Astrocyte (in vitro differentiated cells and primary cell): ENCODE results near the gene CPXM2. TPM values are rescaled to one million over a fixed set of nuclear protein-coding genes. Genes with fewer than 3 reads are reported as not detected.

ENCODE experiments used
- DNase-seq: peaks from one replicate; pipeline ENCODE4 v3.0.0-alpha.2; 2010; ENCODE audit warnings: low read depth
- FAIRE-seq: peaks from 2 replicates; lab custom pipeline; 2011; peaks lifted over from hg19 to GRCh38; lab: Jason Lieb, UNC
- H2AFZ ChIP-seq: 2 replicates; pipeline ENCODE4 v1.6.0; 2012; ENCODE audit warnings: low read depth, low read length, inconsistent platforms
- H3K27ac ChIP-seq: 2 replicates; pipeline ENCODE4 v1.5.1; 2011; ENCODE audit warnings: low read depth, low read length, inconsistent platforms
- H3K27me3 ChIP-seq: 2 replicates; pipeline ENCODE4 v1.6.0; 2011; ENCODE audit warnings: low read length, inconsistent platforms; ENCODE audit not compliant: insufficient read depth
- H3K36me3 ChIP-seq: 2 replicates; pipeline ENCODE4 v1.5.1; 2011; ENCODE audit warnings: low read length, inconsistent platforms; ENCODE audit not compliant: insufficient read depth
- H3K4me1 ChIP-seq: 2 replicates; pipeline ENCODE4 v1.5.1; 2011; ENCODE audit warnings: low read length, inconsistent platforms; ENCODE audit not compliant: insufficient read depth
- H3K4me2 ChIP-seq: 2 replicates; pipeline ENCODE4 v1.6.0; 2012; ENCODE audit warnings: low read length, inconsistent platforms
- H3K4me3 ChIP-seq: 2 replicates; pipeline ENCODE4 v1.5.1; 2011; ENCODE audit warnings: low read depth, mild to moderate bottlenecking, low read length, inconsistent platforms; ENCODE audit not compliant: insufficient read depth
- H3K79me2 ChIP-seq: 2 replicates; pipeline ENCODE4 v1.6.0; 2012; ENCODE audit warnings: mild to moderate bottlenecking, low read length, inconsistent platforms; ENCODE audit not compliant: insufficient read depth
- H3K9ac ChIP-seq: 2 replicates; pipeline ENCODE4 v1.6.0; 2012; ENCODE audit warnings: mild to moderate bottlenecking, low read length, inconsistent platforms
- H3K9me3 ChIP-seq: 2 replicates; pipeline ENCODE4 v1.5.1; 2012; ENCODE audit warnings: low read depth, mild to moderate bottlenecking, low read length, inconsistent platforms; ENCODE audit not compliant: insufficient read depth
- H4K20me1 ChIP-seq: 2 replicates; pipeline ENCODE4 v1.6.0; 2012; ENCODE audit warnings: low read length, inconsistent platforms; ENCODE audit not compliant: insufficient read depth
- H3K27ac Mint-ChIP-seq: one replicate; pipeline ENCODE4 v1.8.0; 2021; ENCODE audit warnings: mild to moderate bottlenecking, mixed read lengths; ENCODE audit not compliant: unreplicated experiment
- H3K27me3 Mint-ChIP-seq: one replicate; pipeline ENCODE4 v1.8.0; 2021; ENCODE audit warnings: low read depth, mixed read lengths; ENCODE audit not compliant: unreplicated experiment
- H3K36me3 Mint-ChIP-seq: one replicate; pipeline ENCODE4 v1.8.0; 2021; ENCODE audit warnings: low read depth, mixed read lengths; ENCODE audit not compliant: unreplicated experiment
- H3K4me1 Mint-ChIP-seq: one replicate; pipeline ENCODE4 v1.8.0; 2021; ENCODE audit warnings: low read depth, mixed read lengths; ENCODE audit not compliant: unreplicated experiment
- H3K4me3 Mint-ChIP-seq: one replicate; pipeline ENCODE4 v1.8.0; 2021; ENCODE audit warnings: mild to moderate bottlenecking, moderate library complexity, mixed read lengths; ENCODE audit not compliant: unreplicated experiment
- H3K9me3 Mint-ChIP-seq: one replicate; pipeline ENCODE4 v1.8.0; 2021; ENCODE audit warnings: mild to moderate bottlenecking, mixed read lengths; ENCODE audit not compliant: unreplicated experiment
- EZH2 ChIP-seq: IDR thresholded peaks from 2 replicates; pipeline ENCODE4 v1.6.1; 2012; ENCODE audit warnings: mild to moderate bottlenecking, low read length, inconsistent platforms; ENCODE audit not compliant: insufficient read depth
- total RNA-seq: library from RNA; stranded (reverse); gene quantifications from 2 replicates; pipeline ENCODE4 v1.2.1, GENCODE V29; 2021
- TF ChIP-seq, protein P1 (sequence below): IDR thresholded peaks from 2 replicates; pipeline ENCODE4 v1.5.1; 2011; ENCODE audit warnings: low read depth, mild to moderate bottlenecking, inconsistent platforms, low read length, moderate library complexity; ENCODE audit not compliant: insufficient read depth

CPXM2 gene
- total RNA-seq, 1 donor from 2014 or later: 5.2 TPM

GRCh38 chr10:123786306-123786705, 105.3 kb downstream of the CPXM2 start:
- H2AFZ ChIP-seq: no peak overlapping the region
- no peaks in the 10 kb centered on the region for H3K9me3 ChIP-seq
- DNase-seq (no peak), FAIRE-seq (no peak)
- no peaks in the 10 kb centered on the region for H4K20me1 ChIP-seq
- peaks cover 26% of the 10 kb centered on the region for H3K27me3 Mint-ChIP-seq
- H3K27ac ChIP-seq: no peak overlapping the region
- TF ChIP-seq, protein P1, sequence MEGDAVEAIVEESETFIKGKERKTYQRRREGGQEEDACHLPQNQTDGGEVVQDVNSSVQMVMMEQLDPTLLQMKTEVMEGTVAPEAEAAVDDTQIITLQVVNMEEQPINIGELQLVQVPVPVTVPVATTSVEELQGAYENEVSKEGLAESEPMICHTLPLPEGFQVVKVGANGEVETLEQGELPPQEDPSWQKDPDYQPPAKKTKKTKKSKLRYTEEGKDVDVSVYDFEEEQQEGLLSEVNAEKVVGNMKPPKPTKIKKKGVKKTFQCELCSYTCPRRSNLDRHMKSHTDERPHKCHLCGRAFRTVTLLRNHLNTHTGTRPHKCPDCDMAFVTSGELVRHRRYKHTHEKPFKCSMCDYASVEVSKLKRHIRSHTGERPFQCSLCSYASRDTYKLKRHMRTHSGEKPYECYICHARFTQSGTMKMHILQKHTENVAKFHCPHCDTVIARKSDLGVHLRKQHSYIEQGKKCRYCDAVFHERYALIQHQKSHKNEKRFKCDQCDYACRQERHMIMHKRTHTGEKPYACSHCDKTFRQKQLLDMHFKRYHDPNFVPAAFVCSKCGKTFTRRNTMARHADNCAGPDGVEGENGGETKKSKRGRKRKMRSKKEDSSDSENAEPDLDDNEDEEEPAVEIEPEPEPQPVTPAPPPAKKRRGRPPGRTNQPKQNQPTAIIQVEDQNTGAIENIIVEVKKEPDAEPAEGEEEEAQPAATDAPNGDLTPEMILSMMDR: no peak
- TF ChIP-seq EZH2: no peak
- H3K36me3 ChIP-seq: no peaks in the 10 kb centered on the region
- H3K9ac ChIP-seq: no peak overlapping the region
- H3K27ac Mint-ChIP-seq: no peak overlapping the region
- H3K4me3 Mint-ChIP-seq: no peak overlapping the region
- H3K4me1 Mint-ChIP-seq: peaks cover 9% of the 10 kb centered on the region
- H3K36me3 Mint-ChIP-seq: peaks cover 10% of the 10 kb centered on the region
- no peaks in the 10 kb centered on the region for H3K79me2 ChIP-seq
- H3K9me3 Mint-ChIP-seq: peaks cover 11% of the 10 kb centered on the region
- no peak overlapping the region for H3K4me2 ChIP-seq
- H3K4me3 ChIP-seq: no peak overlapping the region
- no peaks in the 10 kb centered on the region for H3K4me1 ChIP-seq
- no peaks in the 10 kb centered on the region for H3K27me3 ChIP-seq

GRCh38 chr10:123784646-123785045, 107.0 kb downstream of the CPXM2 start:
- Mint-ChIP-seq H3K4me1 (peaks cover 9% of the 10 kb centered on the region), H3K4me3 (no peak overlapping the region)
- no peaks in the 10 kb centered on the region for H3K9me3 ChIP-seq

DNA sequence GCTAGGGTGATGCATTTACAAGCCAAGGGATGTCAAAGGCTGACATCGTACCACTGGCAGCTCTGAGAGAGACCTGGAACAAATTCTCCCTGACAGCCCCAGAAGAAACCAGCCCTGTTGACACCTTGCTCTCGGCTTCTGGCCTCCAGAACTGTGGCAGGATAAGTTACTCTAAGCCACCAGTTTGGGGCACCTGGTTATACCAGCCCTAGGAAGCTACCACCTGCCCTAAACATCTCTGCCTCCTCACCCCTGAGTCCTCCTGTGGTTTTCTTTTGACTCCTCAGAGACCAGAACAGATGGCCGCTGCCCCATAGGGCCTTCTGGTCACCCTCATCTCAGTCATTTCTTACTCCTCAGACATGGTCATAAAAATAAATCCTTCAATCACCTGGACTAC, 107.4 kb downstream of the CPXM2 start:
- Mint-ChIP-seq H3K4me1 (peaks cover 9% of the 10 kb centered on the region), H3K36me3 (peaks cover 5% of the 10 kb centered on the region), H3K27me3 (peaks cover 32% of the 10 kb centered on the region), H3K27ac (no peak overlapping the region), H3K9me3 (peaks cover 7% of the 10 kb centered on the region), H3K4me3 (no peak overlapping the region)
- H3K79me2 ChIP-seq: no peaks in the 10 kb centered on the region
- no peak for DNase-seq
- no peak for FAIRE-seq
- no peaks in the 10 kb centered on the region for H3K36me3 ChIP-seq
- no peaks in the 10 kb centered on the region for H3K27me3 ChIP-seq
- H3K9me3 ChIP-seq: no peaks in the 10 kb centered on the region
- no peak overlapping the region for H2AFZ ChIP-seq
- no peak overlapping the region for H3K4me2 ChIP-seq
- H3K4me3 ChIP-seq: no peak overlapping the region
- no peak overlapping the region for H3K27ac ChIP-seq
- no peaks in the 10 kb centered on the region for H3K4me1 ChIP-seq
- TF ChIP-seq EZH2: no peak
- TF ChIP-seq, protein P1: no peak
- H3K9ac ChIP-seq: no peak overlapping the region
- no peaks in the 10 kb centered on the region for H4K20me1 ChIP-seq

More at GRCh38 chr10:123784646-123785045, 107.0 kb downstream of the CPXM2 start:
- Histone ChIP-seq H3K79me2 (no peaks in the 10 kb centered on the region), H3K27ac (no peak overlapping the region), H3K4me2 (no peak overlapping the region), H3K4me3 (no peak overlapping the region), H4K20me1 (no peaks in the 10 kb centered on the region), H3K4me1 (no peaks in the 10 kb centered on the region), H3K27me3 (no peaks in the 10 kb centered on the region), H2AFZ (no peak overlapping the region), H3K9ac (no peak overlapping the region), H3K36me3 (no peaks in the 10 kb centered on the region)
- no peak for DNase-seq
- Mint-ChIP-seq H3K36me3 (peaks cover 9% of the 10 kb centered on the region), H3K9me3 (peaks cover 11% of the 10 kb centered on the region), H3K27ac (no peak overlapping the region), H3K27me3 (peaks cover 34% of the 10 kb centered on the region)
- TF ChIP-seq EZH2: no peak
- no peak for FAIRE-seq
